Measurements from ENCODE around the gene RPE65.
"Not testable (repeated sequence)": the region's sequence is repeated elsewhere in the genome, so short reads cannot be mapped to it uniquely, and the experiment has no call there.

Gene RPE65

DNA sequence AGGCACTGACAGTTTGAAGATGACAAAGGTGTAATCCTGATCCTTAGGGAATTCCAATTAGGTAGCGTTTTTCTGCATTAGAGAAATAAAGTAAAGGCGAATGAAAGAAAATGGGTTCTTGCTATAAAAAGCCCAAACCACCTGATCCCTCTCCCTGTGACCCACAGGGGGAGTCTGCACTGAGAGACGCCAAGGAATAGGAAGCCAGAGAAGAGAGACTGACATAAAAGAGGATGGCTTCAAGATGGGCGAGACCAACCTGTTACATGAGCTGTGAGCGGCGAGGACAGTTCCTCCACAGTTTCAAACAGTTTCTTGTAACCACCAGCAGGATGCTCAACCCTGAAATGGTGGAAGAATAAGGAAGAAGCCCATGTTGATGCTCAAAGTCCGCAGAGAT lies 1.4 kb downstream of the RPE65 start:
- no peak for DNase-seq

DNA sequence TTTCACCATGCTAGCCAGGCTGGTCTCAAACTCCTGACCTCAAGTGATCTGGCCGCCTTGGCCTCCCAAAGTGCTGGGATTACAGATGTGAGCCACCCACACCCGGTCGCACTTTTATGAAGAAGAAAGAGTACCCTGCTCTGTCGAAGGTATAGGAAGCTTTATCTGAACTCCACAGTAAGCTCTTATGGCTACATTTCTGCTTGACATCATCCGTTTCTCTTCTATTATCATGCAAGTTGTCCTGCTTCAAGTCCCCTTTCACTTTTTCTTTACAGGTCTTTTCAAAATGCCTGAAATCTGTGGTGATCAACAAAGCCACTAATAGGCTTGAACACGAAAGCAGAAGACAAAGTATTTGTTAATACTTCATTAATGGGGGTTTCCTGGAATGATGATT lies 4.0 kb downstream of the RPE65 start:
- DNase-seq, result no peak

DNA sequence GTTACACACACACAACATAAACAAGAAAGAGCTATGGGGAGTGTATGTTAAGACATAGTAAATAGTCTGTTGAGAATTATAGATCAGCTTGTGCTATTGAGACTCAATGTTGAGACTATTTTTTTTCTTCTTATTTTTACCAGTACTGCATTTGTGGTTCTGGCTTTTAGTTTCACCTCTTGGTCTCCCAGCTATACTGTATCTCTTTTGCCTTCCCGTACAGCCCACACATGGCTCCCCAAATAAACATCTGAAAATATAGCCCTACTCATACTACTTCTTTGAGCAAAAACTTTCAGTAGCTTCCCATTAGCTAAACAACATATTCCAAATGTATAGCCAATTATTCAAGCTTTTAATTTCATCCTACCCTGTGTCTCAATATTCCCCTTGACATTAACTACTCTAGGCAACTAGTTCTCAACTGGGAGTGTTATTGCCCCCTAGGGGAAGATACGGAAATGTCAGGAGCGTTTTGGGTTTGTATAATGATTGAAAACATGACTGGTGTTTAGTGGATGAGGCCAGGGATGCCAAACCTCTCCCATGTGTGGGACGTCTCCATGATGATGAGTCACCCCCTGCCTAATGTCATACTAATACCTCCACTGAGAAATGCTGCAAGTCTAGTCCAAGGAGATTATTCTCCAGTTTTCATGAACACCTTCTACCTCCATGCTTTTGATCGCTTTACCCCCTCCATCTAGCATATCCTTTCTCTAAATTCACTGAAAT lies 6.8 kb downstream of the RPE65 start:
- DNase-seq, result peak; percentile 13

DNA sequence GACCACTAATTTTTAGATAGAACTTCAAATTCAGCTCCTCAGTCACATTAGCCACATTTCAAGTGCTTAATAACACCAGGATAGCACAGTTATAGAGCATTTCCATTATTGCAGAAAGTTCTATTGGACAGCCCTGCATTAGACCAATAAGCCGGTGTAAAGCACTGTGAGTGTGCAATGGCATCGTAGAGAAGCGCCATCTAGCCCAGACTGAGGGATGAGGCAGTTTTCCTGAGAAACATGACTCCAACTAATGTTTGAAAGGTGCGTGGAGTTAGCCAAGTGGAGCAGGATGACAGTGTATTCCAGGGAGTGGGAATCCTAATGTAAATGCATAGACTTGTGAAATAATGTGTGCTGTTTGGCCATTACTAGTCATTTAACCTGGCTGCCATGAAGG lies 7.7 kb downstream of the RPE65 start:
- DNase-seq, result no peak

DNA sequence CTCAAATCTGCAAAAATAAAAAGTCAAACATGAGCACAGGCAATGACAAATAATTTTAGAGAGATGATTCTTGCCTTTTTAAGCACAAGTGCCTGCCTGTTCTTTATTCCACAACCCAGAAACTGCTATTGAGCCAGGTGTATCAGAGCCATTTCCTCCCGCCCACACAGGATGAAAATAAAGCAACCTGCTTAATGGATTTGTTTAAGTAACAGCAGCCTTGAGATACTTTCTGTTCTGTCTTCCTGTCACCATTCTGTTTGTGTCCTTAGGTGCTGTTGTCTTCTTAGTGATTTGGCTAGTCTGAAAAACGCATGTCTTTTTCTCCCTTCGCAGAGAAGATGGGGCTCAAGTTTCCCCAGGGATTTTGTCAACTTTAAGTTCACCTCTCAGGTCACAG lies 11.4 kb downstream of the RPE65 start:
- DNase-seq, result no peak

DNA sequence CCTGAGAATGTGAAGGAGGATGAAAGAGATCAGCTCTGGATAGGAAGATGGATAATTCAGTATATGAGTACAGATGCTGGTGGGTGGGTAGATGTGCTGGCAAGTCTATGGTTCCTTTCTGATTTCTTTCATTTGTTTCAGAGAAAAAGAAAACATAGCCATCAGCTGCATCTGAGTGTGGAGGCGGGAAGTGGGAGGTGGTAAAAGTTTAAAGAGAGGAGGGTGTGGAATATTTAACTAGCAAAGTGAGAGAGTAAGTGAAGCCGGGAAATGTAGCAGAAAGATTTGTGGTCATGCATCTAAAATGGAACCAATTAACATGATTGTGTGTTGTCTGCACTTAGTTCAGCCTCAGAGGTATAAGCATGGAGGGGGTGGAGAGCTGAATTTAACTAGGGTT lies 16.4 kb downstream of the RPE65 start:
- DNase-seq, result no peak

DNA sequence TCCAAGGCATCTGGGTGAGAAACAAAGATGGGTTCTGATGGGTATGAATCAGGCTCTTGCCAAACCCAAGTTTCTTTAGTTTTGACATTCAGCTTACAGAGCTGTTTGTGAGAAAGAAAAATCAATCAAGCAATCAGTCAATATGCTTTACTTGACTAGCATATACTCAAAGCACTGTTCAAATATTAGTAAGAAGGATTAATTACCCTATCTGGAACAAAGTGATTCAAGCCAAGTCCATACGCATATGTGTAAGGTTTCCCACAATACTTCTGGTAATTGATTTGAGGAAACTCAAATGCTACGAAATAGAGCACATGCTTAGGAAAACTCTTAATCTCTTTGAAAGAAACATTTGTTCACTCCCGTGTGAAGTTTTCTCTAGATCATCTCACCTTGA lies 18.7 kb downstream of the RPE65 start:
- DNase-seq, result no peak

DNA sequence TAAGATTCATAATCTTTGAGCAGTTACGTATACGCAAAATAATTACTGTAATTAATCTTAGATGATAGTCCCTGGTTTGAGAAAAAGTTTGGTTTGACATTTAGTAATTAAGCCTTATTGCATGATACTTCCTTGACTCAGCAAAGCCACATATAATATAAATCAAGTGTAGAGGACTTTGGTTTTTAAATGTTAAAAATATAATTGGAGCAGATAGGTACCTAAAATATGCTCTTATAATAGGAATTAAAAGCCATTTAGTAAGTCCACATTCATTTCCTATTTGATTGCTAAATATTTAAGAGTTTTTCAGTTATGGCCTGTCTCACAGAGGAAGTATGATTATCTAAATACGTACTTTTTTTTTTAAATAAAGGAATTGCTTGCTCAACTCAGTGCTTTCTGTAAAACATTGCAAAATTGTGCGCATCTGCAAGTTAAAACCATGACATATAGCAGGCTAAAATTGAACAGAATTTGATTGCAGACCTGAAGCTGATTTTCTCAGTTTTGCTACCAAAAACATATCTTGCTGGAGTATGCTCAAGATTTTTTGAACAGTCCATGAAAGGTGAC lies 20.4 kb downstream of the RPE65 start:
- DNase-seq, result no peak

DNA sequence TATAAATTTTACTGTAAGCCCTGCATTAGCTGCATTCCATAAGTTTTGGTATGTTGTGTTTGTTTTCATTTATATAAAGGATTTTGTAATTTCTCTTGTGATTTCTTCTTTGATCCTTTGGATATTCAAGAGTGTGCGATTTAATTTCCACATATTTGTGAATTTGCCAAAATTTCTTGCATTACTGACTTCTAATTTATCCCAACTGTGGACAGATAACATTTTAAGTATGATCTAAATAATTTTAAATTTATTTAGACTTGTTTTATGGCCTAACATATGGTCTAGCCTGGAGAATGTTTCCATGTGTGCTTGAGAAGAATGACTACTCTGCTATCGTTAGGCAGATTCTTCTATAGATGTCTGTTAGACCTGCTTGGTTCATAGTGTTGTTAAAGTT lies 23.2 kb downstream of the RPE65 start:
- DNase-seq, result no peak

DNA sequence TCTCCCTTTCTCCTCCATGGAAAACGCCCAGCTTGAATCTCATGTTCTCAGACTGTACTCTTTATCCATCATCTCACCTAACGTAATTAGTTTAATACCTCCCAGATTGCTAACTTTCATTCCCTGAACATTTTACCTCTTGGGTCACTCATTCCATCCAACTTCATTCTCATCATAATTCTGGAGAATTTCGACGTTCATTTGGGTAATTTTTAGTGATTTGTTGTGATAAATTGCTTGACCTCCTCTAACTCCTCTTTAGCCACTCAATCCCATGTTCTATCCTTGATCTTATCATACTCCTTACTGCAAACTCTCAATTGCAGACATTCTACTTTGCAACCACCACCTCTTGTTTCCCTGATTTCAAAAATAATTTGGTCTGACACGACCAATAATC lies 28.4 kb downstream of the RPE65 start:
- DNase-seq, result no peak

DNA sequence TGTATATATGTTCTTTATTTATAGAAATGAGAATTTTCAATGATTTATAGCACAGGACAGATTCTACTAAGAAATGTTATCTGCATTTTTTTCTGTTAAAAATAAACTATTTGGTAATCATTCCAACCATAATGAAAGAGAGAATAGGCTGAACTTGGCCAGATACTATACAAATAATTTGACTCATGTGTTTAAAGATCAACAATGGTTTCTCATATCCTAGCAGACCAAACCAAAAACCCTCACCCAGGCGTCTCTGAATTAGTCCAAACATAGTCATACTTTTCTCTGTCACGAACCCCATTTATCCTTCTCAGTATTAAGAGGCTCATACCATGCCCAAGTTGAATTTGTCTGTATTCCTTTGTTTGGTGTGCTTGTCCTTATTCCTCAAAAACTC lies 40.3 kb downstream of the RPE65 start:
- DNase-seq, result no peak

DNA sequence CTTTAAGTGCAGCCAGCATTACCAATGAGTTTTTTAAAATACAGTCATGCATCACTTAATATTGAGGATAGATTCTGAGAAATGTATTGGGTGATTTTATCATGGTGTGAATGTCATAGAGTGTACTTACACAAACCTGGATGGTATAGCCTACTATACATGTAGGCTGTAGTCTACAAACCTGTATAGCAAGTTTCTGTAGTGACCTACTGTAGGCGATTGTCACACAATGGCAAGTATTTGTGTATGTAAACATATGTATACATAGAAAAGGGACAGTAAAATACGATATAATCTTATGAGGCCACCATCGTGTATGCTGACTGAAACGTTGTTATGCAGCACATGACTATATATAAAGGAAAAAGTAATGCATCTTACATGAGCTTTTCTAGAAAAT lies 48.2 kb downstream of the RPE65 start:
- DNase-seq, result no peak

DNA sequence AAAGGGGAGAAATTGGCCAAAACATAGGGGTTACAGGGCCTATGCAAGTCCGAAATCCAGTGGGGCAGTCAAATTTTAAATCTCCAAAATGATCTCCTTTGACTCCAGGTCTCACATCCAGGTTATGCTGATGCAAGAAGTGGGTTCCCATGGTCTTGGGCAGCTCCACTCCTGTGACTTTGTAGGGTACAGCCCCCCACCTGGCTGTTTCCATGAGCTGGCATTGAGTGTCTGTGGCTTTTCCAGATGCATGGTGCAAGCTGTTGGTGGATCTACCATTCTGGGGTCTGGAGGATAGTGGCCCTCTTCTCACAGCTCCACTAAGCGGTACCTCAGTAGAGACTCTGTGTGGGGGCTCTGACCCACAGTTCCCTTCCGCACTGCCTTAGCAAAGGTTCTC lies 54.2 kb downstream of the RPE65 start:
- DNase-seq, result not testable (repeated sequence)

DNA sequence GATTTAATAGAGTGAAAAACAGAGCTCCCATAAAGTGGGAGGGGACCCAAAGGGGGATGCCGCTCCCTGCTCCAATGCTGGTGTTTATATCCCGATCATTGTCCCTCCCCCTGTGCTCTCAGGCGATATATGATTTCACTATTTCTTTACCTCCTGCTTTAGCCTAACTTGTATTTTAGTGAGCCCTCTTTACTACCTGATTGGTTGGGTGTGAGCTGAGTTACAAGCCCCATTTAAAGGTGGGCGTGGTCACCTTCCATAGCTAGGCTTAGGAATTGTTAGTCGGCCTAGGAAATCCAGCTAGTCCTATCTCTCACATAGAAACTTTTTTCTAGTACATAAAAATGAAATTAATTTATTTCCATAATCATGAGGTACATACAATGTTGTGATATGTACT lies 57.3 kb downstream of the RPE65 start:
- not testable (repeated sequence) for DNase-seq

DNA sequence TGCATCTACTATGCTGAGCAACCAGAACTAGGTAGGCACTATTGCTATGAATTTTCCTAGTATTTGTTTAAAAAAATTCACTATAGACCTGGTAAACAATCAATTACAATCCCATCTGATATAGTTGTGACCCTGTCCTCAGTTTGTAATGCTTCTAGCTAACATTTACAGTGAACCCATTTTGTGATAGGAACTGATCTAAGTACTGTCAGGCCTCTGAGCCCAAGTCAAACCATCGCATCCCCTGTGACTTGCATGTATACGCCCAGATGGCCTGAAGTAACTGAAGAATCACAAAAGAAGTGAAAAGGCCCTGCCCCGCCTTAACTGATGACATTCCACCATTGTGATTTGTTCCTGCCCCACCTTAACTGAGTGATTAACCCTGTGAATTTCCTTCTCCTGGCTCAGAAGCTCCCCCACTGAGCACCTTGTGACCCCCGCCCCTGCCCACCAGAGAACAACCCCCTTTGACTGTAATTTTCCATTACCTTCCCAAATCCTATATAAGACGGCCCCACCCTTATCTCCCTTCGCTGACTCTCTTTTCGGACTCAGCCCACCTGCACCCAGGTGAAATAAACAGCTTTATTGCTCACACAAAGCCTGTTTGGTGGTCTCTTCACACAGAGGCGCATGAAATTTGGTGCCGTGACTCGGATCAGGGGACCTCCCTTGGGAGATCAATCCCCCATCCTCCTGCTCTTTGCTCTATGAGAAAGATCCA lies 63.8 kb downstream of the RPE65 start:
- not testable (repeated sequence) for DNase-seq

DNA sequence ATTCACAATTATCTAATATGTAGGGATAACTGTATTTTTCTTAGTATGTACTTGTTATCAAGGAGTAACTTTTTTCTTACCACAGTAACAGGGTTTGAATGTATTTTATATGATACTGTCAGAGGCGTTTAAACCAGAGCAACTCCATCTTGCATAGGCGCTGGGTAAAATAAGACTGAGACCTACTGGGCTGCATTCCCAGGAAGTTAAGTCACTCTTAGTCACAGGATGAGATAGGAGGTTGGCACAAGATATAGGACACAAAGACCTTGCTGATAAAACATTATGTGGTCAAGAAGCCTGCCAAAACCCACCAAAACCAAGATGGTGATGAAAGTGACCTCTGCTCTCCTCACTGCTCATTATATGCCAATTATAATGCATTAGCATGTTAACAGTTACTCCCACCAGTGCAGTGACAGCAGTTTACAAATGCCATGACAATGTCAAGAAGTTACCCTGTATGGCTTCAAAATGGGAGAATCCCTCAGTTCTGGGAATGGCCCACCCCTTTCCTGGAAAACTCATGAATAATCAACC lies 64.8 kb downstream of the RPE65 start:
- no peak for DNase-seq

DNA sequence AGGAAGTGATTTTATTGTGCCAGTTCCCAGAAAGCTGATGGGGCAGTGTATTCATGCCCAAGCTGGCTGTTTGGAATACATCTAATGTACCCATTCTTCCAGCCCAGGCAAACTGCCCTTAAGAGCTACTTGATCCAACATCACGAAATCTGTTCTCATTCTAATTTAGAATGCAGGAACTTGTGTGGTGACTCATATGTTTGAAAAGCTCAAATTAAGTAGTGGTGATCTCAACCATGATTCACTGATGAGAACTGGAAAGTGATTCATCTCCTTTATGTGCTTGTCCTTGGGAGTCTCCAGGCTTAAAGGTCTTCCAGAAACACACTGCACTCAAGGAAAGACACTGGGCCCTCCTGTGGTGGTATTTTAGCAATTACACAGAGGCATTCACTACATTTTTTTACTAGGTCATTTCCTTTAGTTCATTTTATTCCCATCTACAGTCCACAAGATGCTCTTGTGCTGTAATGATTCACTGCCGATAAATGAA lies 65.4 kb downstream of the RPE65 start:
- DNase-seq, result no peak

DNA sequence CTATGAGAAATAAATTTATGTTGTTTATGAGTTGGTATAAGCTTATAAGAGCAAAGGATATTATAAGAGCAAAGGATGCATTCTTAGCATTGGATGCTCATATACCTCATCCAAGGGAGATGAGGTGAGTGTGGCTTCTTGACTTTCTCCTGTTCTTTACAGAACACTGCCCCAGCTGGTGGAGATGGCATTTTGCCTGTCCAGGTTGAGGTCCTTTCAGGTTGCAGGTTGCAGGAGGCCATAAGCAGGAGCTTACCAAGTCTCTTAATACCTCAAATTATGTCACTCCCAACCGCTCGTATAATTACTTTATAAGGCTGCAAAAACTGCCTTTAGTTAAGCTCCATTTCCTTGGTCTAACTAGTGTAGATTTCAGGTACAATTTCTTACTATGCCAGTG lies 66.7 kb downstream of the RPE65 start:
- no peak for DNase-seq

DNA sequence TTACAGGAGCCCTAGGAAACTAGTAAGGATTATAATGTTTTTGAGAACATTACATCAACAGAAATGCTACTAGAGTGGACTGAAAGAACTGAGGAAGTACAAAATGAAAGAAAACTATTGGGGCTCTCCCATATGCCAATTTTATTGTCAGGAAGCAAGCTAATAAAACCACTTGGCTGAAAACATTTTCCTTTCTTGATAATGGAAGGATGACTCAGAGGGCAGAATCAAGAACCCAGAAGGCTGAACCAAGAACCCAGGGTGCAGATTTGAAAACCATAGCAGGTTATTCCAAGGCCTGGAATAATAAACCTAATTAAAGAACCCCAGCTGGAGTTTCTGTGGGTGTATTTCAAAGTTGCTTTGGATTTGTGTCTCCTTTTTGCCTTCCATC lies 70.7 kb downstream of the RPE65 start:
- no peak for DNase-seq

All from CD4-positive, alpha-beta T cell treated with Interleukin-4 for 4 hours (primary cell).